ENCODE measurements around the gene MYMX.
A peak's percentile ranks its signal among the peaks of the same experiment; 100 is the strongest.

Gene MYMX

GRCh38 chr6:44221291-44221960 lies 4.7 kb downstream of the MYMX start (continued):
- no peak for TF ChIP-seq ZNF274 (IDR thresholded peaks at IDR 0.05; ENCODE audit: low read length)
- no peak for TF ChIP-seq ZNF274 (tag by site-specific recombination; IDR thresholded peaks at IDR 0.05; ENCODE audit: borderline replicate concordance)
- peak; percentile 66; the same call in 1 of the 2 replicates for TF ChIP-seq ZNF600 (tag by site-specific recombination; IDR thresholded peaks at IDR 0.05)
- TF ChIP-seq ZNF843 (tag by site-specific recombination; IDR thresholded peaks at IDR 0.05): peak; percentile 17; the same call in 1 of the 2 replicates
- peak; percentile 10; the same call in 1 of the 2 replicates for TF ChIP-seq ZNF654 (tag by site-specific recombination; IDR thresholded peaks at IDR 0.05; ENCODE audit: low read depth)
- TF ChIP-seq, protein P1, sequence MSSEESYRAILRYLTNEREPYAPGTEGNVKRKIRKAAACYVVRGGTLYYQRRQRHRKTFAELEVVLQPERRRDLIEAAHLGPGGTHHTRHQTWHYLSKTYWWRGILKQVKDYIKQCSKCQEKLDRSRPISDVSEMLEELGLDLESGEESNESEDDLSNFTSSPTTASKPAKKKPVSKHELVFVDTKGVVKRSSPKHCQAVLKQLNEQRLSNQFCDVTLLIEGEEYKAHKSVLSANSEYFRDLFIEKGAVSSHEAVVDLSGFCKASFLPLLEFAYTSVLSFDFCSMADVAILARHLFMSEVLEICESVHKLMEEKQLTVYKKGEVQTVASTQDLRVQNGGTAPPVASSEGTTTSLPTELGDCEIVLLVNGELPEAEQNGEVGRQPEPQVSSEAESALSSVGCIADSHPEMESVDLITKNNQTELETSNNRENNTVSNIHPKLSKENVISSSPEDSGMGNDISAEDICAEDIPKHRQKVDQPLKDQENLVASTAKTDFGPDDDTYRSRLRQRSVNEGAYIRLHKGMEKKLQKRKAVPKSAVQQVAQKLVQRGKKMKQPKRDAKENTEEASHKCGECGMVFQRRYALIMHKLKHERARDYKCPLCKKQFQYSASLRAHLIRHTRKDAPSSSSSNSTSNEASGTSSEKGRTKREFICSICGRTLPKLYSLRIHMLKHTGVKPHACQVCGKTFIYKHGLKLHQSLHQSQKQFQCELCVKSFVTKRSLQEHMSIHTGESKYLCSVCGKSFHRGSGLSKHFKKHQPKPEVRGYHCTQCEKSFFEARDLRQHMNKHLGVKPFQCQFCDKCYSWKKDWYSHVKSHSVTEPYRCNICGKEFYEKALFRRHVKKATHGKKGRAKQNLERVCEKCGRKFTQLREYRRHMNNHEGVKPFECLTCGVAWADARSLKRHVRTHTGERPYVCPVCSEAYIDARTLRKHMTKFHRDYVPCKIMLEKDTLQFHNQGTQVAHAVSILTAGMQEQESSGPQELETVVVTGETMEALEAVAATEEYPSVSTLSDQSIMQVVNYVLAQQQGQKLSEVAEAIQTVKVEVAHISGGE (tag by site-specific recombination; conservative IDR thresholded peaks at IDR 0.05; ENCODE audit: low read depth): no peak
- TF ChIP-seq ZNF501 (tag by site-specific recombination; IDR thresholded peaks at IDR 0.05): no peak
- no peak for TF ChIP-seq ZNF560 (tag by site-specific recombination; IDR thresholded peaks at IDR 0.05; ENCODE audit: borderline replicate concordance)
- TF ChIP-seq GLIS2 (tag by site-specific recombination; IDR thresholded peaks at IDR 0.05): peak; percentile 92
- no peak for TF ChIP-seq ZNF660 (tag by site-specific recombination; IDR thresholded peaks at IDR 0.05)
- TF ChIP-seq PRDM2 (tag by site-specific recombination; IDR thresholded peaks at IDR 0.05; ENCODE audit: borderline replicate concordance): no peak
- TF ChIP-seq ZNF548 (tag by site-specific recombination; IDR thresholded peaks at IDR 0.05): no peak
- peak; percentile 81 for TF ChIP-seq ZFHX2 (tag by site-specific recombination; conservative IDR thresholded peaks at IDR 0.05)
- no peak for TF ChIP-seq ZNF48 (tag by site-specific recombination; IDR thresholded peaks at IDR 0.05)
- no peak for TF ChIP-seq ZNF768 (tag by site-specific recombination; IDR thresholded peaks at IDR 0.05)
- no peak for TF ChIP-seq ZNF354C (tag by site-specific recombination; IDR thresholded peaks at IDR 0.05; ENCODE audit: borderline replicate concordance, low read depth)
- TF ChIP-seq ZNF112 (tag by site-specific recombination; IDR thresholded peaks at IDR 0.05): no peak
- no peak for TF ChIP-seq OVOL3 (tag by site-specific recombination; IDR thresholded peaks at IDR 0.05)
- TF ChIP-seq, protein P2, sequence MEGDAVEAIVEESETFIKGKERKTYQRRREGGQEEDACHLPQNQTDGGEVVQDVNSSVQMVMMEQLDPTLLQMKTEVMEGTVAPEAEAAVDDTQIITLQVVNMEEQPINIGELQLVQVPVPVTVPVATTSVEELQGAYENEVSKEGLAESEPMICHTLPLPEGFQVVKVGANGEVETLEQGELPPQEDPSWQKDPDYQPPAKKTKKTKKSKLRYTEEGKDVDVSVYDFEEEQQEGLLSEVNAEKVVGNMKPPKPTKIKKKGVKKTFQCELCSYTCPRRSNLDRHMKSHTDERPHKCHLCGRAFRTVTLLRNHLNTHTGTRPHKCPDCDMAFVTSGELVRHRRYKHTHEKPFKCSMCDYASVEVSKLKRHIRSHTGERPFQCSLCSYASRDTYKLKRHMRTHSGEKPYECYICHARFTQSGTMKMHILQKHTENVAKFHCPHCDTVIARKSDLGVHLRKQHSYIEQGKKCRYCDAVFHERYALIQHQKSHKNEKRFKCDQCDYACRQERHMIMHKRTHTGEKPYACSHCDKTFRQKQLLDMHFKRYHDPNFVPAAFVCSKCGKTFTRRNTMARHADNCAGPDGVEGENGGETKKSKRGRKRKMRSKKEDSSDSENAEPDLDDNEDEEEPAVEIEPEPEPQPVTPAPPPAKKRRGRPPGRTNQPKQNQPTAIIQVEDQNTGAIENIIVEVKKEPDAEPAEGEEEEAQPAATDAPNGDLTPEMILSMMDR (tag by site-specific recombination; IDR thresholded peaks at IDR 0.05): peak; percentile 92
- TF ChIP-seq, protein P3, sequence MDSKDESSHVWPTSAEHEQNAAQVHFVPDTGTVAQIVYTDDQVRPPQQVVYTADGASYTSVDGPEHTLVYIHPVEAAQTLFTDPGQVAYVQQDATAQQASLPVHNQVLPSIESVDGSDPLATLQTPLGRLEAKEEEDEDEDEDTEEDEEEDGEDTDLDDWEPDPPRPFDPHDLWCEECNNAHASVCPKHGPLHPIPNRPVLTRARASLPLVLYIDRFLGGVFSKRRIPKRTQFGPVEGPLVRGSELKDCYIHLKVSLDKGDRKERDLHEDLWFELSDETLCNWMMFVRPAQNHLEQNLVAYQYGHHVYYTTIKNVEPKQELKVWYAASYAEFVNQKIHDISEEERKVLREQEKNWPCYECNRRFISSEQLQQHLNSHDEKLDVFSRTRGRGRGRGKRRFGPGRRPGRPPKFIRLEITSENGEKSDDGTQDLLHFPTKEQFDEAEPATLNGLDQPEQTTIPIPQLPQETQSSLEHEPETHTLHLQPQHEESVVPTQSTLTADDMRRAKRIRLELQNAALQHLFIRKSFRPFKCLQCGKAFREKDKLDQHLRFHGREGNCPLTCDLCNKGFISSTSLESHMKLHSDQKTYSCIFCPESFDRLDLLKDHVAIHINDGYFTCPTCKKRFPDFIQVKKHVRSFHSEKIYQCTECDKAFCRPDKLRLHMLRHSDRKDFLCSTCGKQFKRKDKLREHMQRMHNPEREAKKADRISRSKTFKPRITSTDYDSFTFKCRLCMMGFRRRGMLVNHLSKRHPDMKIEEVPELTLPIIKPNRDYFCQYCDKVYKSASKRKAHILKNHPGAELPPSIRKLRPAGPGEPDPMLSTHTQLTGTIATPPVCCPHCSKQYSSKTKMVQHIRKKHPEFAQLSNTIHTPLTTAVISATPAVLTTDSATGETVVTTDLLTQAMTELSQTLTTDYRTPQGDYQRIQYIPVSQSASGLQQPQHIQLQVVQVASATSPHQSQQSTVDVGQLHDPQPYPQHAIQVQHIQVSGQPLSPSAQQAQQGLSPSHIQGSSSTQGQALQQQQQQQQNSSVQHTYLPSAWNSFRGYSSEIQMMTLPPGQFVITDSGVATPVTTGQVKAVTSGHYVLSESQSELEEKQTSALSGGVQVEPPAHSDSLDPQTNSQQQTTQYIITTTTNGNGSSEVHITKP (tag by site-specific recombination; IDR thresholded peaks at IDR 0.05): peak; percentile 91
- TF ChIP-seq ZNF776 (tag by site-specific recombination; IDR thresholded peaks at IDR 0.05; ENCODE audit: borderline replicate concordance): no peak
- no peak for TF ChIP-seq ZNF670 (tag by site-specific recombination; IDR thresholded peaks at IDR 0.05; ENCODE audit: low read depth)

All from HEK293 (cell line).